Fibroblast of mammary gland (primary cell): ENCODE results near the gene CADPS.

ENCODE experiments used
- DNase-seq: peaks from one replicate; pipeline ENCODE4 v3.0.0-alpha.2; 2010; ENCODE audit warnings: low read depth
- H3K4me3 ChIP-seq: 2 replicates; pipeline ENCODE4 v1.5.1; 2011; ENCODE audit warnings: low read depth, mild to moderate bottlenecking, low read length, moderate library complexity; ENCODE audit not compliant: control insufficient read depth
- CTCF ChIP-seq: conservative IDR thresholded peaks from 2 replicates; pipeline ENCODE4 v1.5.1; 2011; ENCODE audit warnings: low read depth, low read length, inconsistent platforms; ENCODE audit not compliant: control insufficient read depth, insufficient read depth

The CADPS gene

GRCh38 chr3:62781121-62781520 is 94.1 kb downstream of the CADPS start:
- DNase-seq = no peak
- TF ChIP-seq CTCF = no peak
- no peak overlapping the region for H3K4me3 ChIP-seq

- H3K4me3 ChIP-seq = no peak overlapping the region
- DNase-seq = no peak
- TF ChIP-seq CTCF = no peak
Observed at GRCh38 chr3:62777674-62778073, 97.5 kb downstream of the CADPS start.

- no peak overlapping the region for H3K4me3 ChIP-seq
Observed at GRCh38 chr3:62777130-62777529, 98.1 kb downstream of the CADPS start.

GRCh38 chr3:62774221-62774620 is 101.0 kb downstream of the CADPS start:
- peak; percentile 33 for DNase-seq
- no peak overlapping the region for H3K4me3 ChIP-seq
- no peak for TF ChIP-seq CTCF

More at GRCh38 chr3:62777130-62777529, 98.1 kb downstream of the CADPS start:
- no peak for DNase-seq
- no peak for TF ChIP-seq CTCF

- no peak for TF ChIP-seq CTCF
- no peak for DNase-seq
Observed at GRCh38 chr3:62771331-62772072, 103.7 kb downstream of the CADPS start.

GRCh38 chr3:62768896-62769295 is 106.3 kb downstream of the CADPS start:
- peak; percentile 1 for DNase-seq
- no peak for TF ChIP-seq CTCF
- no peak overlapping the region for H3K4me3 ChIP-seq

More at GRCh38 chr3:62771331-62772072, 103.7 kb downstream of the CADPS start:
- H3K4me3 ChIP-seq = no peak overlapping the region
